ENCODE results near the gene ZNF784. TPM values are rescaled to one million over a fixed set of nuclear protein-coding genes. Genes with fewer than 3 reads are reported as not detected.

ZNF784 gene
- total and polyA plus RNA-seq, 2 of the 13 experiments (the other 11 are each of a cell fraction or from before 2014, with no cell fraction given): 4.1 to 4.2 TPM

DNA sequence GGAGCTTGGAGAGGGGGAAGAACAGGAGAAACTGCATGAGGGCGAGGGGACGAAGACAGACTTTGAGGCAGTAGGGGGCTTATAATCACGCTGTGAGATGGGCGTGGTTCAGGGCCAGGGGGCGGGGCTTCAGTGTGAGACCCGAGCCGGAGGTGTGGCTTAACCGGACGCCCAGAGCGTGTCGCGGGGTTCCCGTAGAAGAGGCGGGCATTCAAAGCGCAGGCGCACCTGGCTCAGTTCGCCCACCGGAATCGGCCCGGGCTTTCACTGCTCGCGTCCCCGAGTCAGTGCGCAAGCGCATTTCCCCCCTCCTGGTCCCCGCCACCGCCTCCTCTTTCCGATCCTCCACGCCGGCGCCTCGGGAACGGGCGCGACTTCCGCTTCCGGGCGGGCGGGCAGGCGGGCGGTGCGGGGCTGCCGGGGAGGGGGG lies 19.1 kb downstream of the ZNF784 start (continued):
- TF ChIP-seq, protein P1, sequence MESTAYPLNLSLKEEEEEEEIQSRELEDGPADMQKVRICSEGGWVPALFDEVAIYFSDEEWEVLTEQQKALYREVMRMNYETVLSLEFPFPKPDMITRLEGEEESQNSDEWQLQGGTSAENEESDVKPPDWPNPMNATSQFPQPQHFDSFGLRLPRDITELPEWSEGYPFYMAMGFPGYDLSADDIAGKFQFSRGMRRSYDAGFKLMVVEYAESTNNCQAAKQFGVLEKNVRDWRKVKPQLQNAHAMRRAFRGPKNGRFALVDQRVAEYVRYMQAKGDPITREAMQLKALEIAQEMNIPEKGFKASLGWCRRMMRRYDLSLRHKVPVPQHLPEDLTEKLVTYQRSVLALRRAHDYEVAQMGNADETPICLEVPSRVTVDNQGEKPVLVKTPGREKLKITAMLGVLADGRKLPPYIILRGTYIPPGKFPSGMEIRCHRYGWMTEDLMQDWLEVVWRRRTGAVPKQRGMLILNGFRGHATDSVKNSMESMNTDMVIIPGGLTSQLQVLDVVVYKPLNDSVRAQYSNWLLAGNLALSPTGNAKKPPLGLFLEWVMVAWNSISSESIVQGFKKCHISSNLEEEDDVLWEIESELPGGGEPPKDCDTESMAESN (CRISPR knock-in tag; conservative IDR thresholded peaks at IDR 0.05): 0 out of 2 replicates have a peak, but pooled peaks have one; percentile 29
- TF ChIP-seq, protein P2, sequence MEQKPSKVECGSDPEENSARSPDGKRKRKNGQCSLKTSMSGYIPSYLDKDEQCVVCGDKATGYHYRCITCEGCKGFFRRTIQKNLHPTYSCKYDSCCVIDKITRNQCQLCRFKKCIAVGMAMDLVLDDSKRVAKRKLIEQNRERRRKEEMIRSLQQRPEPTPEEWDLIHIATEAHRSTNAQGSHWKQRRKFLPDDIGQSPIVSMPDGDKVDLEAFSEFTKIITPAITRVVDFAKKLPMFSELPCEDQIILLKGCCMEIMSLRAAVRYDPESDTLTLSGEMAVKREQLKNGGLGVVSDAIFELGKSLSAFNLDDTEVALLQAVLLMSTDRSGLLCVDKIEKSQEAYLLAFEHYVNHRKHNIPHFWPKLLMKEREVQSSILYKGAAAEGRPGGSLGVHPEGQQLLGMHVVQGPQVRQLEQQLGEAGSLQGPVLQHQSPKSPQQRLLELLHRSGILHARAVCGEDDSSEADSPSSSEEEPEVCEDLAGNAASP (CRISPR knock-in tag; IDR thresholded peaks at IDR 0.05; ENCODE audit: borderline replicate concordance): no peak
- TF ChIP-seq ELF1 (CRISPR knock-in tag; IDR thresholded peaks at IDR 0.05) (peak; percentile 87), ZFYVE20 (CRISPR knock-in tag; IDR thresholded peaks at IDR 0.05; ENCODE audit: borderline replicate concordance, low read depth) (no peak), AGO2 (optimal IDR thresholded peaks at IDR 0.05; ENCODE audit: low read depth, low read length) (peak; percentile 62), ZNF143 (CRISPR knock-in tag; IDR thresholded peaks at IDR 0.05) (no peak), RFX1 (IDR thresholded peaks at IDR 0.05) (no peak), POLR2A (IDR thresholded peaks at IDR 0.05; ENCODE audit: insufficient read depth in 1 of 2, low read depth in 2 of 2, low read length in 2 of 2) (peak; percentile 66 to 72; a peak in 3 of 4 replicates), ZNF766 (CRISPR knock-in tag; IDR thresholded peaks at IDR 0.05; ENCODE audit: borderline replicate concordance) (no peak), ATF5 (CRISPR knock-in tag; IDR thresholded peaks at IDR 0.05; ENCODE audit: low read depth) (no peak), NFYB (CRISPR knock-in tag; IDR thresholded peaks at IDR 0.05) (0 out of 2 replicates have a peak, but pooled peaks have one; percentile 11), ZNF746 (CRISPR knock-in tag; IDR thresholded peaks at IDR 0.05) (0 out of 2 replicates have a peak, but pooled peaks have one; percentile 40)
- TF ChIP-seq, protein P3, sequence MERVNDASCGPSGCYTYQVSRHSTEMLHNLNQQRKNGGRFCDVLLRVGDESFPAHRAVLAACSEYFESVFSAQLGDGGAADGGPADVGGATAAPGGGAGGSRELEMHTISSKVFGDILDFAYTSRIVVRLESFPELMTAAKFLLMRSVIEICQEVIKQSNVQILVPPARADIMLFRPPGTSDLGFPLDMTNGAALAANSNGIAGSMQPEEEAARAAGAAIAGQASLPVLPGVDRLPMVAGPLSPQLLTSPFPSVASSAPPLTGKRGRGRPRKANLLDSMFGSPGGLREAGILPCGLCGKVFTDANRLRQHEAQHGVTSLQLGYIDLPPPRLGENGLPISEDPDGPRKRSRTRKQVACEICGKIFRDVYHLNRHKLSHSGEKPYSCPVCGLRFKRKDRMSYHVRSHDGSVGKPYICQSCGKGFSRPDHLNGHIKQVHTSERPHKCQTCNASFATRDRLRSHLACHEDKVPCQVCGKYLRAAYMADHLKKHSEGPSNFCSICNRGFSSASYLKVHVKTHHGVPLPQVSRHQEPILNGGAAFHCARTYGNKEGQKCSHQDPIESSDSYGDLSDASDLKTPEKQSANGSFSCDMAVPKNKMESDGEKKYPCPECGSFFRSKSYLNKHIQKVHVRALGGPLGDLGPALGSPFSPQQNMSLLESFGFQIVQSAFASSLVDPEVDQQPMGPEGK (CRISPR knock-in tag; IDR thresholded peaks at IDR 0.05): peak; percentile 75
- TF ChIP-seq, protein P4, sequence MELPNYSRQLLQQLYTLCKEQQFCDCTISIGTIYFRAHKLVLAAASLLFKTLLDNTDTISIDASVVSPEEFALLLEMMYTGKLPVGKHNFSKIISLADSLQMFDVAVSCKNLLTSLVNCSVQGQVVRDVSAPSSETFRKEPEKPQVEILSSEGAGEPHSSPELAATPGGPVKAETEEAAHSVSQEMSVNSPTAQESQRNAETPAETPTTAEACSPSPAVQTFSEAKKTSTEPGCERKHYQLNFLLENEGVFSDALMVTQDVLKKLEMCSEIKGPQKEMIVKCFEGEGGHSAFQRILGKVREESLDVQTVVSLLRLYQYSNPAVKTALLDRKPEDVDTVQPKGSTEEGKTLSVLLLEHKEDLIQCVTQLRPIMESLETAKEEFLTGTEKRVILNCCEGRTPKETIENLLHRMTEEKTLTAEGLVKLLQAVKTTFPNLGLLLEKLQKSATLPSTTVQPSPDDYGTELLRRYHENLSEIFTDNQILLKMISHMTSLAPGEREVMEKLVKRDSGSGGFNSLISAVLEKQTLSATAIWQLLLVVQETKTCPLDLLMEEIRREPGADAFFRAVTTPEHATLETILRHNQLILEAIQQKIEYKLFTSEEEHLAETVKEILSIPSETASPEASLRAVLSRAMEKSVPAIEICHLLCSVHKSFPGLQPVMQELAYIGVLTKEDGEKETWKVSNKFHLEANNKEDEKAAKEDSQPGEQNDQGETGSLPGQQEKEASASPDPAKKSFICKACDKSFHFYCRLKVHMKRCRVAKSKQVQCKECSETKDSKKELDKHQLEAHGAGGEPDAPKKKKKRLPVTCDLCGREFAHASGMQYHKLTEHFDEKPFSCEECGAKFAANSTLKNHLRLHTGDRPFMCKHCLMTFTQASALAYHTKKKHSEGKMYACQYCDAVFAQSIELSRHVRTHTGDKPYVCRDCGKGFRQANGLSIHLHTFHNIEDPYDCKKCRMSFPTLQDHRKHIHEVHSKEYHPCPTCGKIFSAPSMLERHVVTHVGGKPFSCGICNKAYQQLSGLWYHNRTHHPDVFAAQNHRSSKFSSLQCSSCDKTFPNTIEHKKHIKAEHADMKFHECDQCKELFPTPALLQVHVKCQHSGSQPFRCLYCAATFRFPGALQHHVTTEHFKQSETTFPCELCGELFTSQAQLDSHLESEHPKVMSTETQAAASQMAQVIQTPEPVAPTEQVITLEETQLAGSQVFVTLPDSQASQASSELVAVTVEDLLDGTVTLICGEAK (IDR thresholded peaks at IDR 0.05): peak; percentile 38; the same call in 1 of the 2 replicates
- TF ChIP-seq, protein P4 (CRISPR knock-in tag; IDR thresholded peaks at IDR 0.05): no peak

Measured in HepG2 (cell line).